ENCODE measurements around the gene GTPBP2. TPM values are rescaled to one million over a fixed set of nuclear protein-coding genes. Genes with fewer than 3 reads are reported as not detected.
A peak's percentile ranks its signal among the peaks of the same experiment; 100 is the strongest.

GTPBP2 gene
- polyA plus RNA-seq, 3 donors = 47.4 to 67.8 (median 65.4) TPM

DNA sequence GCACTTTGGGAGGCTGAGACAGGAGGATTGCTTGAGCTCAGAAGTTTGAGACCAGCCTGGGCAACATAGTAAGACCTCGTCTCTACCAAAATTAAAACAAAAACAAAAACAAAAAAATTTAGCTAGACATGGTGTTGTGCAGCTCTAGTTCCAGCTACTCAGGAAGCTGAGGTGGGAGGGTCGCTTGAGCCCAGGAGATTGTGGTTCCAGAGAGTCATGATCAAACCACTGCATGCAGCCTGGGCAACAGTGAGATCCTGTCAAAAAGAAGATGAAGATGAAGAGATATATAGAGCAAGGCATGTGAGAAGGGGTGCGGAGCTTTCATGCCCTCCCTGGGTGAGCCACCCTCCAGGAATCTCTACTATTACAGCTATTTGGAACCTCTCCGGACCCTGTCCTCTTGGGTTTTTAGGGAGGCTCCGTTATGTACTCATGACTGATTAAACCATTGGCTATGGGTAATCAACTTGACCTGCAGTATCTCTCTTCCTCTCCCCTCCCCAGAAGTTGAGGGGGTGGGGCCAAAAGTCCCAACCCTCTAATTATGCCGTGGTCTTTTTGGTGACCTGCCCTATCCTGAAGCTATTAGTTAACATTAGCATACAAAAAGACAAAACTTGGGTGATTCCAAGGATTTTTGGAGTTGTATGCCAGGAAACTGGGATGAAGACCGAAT is 44.0 kb downstream of the GTPBP2 start:
- no peak for DNase-seq

DNA sequence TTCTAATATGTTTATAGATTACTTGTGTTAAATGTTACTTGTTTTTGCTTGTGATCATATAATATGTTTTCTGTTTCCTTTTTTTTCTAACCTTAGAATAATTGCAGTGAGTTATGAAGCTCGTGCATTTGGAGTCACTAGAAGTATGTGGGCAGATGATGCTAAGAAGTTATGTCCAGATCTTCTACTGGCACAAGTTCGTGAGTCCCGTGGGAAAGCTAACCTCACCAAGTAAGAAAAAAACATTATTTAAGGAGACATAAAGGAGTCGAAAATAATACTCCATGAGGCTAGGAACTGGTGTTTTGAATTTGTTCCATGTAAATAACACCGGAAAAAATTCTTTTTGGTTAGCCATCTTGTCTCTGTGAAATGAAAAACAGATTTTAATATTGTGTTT is 46.2 kb downstream of the GTPBP2 start:
- DNase-seq = no peak

DNA sequence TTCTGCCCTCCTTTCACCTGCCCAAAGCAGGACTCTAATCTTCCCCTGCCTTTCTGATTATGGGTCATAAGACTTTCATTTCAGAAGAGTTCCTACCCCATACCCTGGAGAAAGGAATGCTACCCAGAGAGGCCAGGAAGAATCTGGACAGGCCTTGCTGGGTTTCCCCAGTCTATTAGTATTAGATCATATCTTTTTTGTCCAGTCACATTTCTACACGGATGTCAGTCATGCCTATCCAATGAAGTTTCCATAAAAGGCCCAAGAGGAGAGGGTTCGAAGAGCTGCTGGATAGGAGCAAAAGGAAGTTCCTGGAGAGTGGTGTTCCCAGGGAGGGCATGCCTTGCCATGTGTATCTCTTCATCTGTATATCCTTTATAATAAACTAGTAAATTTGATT is 49.9 kb downstream of the GTPBP2 start:
- peak; percentile 1 for DNase-seq

DNA sequence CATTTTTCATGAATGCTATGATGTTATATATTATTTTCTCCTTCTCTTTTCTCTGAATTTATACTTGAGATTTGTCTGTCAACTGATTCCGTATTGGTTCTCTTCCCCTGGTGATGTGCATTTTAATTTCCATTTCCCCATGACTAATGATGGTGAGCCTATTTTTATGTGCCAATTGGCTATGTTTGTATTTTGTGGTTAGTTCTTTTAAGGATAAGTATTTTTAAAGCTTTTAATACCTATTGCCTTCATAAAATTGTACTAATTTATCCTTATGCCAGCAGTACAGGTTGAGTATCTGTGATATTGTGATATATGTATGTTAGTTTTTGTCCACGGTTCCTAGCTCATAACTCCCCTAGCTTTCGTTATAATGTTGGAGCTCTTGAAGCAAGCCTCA is 50.3 kb downstream of the GTPBP2 start:
- DNase-seq = no peak

DNA sequence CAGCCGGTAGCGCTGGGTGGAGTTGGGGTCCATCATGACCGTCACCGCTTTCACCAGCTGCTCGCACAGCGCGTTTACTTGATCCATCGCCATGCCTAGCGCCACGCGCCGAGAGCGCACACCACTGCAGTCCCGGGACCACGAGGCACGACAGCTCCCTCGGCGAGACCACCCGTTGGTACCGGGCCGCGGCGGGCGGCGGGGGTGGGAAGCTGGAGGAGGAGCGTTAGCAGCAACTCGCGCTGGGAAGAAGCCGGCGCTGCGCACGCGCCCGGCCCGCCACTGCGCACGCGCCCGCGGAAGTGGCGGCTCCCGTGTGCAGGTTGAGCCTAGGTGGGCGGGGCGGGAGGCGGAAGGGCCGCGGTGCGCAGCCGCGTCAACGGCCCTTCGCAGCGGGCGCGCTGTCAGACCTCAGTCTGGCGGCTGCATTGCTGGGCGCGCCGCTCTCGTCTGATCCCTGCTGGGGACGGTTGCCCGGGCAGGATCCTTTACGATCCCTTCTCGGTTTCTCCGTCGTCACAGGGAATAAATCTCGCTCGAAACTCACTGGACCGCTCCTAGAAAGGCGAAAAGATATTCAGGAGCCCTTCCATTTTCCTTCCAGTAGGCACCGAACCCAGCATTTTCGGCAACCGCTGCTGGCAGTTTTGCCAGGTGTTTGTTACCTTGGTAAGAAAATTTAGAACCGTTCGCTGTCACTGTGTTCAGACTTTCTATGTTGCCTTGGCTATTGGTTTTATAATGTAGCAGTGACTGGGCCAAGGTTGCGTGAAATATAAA is 53.1 kb downstream of the GTPBP2 start, which contains the start of the genes POLH and XPO5:
POLH (plus strand) TSS at position 414 of the 780 bp plus-strand sequence. CDS start 6,135 bp downstream, outside the sequence.
XPO5 (minus strand) TSS at position 267 of the 780 bp plus-strand sequence; CDS start at position 93, 174 bp downstream.
- DNase-seq = peak; percentile 91

DNA sequence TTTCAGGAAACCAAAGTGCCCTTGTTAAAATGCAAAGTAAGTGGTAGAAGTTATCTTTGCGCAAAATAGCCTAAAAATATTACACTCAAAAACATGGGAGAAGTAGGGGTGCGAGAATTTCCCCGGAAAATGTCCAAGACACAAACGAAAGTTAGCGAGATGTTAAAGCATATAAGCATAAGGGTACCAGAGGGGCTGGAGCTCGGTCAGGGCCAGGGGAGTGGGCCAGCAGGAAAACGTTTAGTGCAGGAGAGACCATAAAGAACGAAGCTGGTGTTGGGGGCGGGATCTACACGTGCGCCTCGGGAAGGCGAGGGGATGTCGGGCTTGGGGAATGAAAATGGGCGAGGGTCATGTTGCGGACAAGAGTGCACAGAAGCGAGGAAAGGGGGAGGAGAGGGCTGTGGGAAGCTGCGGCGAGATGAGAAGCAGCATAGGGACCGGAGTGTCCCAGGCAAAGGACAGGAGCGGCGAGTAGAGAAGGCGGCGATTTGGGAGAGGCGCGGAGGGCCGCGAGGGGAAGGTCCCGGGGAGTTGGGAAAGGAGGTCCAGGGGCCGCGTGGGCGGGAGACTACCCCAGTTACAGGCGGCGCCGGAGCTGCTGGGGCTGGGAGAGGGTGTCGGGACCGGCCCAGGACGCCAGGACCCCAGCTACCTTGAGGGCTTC is 53.8 kb downstream of the GTPBP2 start:
- DNase-seq = peak; percentile 45

DNA sequence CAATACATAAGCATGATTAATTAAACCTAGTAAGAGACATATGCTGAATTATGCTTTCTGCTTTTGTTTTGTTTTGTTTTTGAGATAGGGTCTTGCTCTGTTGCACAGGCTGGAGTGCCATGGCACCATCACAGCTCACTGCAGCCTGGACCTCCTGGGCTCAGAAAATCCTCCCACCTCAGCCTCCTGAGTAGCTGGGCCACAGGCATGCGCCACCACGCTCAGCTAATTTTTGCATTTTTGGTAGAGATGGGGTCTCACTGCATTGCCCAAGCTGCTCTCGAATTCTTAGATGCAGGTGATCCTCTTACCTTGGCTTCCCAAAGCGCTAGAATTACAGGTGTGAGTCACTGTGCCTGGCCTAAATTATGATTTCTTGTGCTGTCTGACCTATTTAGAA is 57.0 kb downstream of the GTPBP2 start:
- no peak for DNase-seq

DNA sequence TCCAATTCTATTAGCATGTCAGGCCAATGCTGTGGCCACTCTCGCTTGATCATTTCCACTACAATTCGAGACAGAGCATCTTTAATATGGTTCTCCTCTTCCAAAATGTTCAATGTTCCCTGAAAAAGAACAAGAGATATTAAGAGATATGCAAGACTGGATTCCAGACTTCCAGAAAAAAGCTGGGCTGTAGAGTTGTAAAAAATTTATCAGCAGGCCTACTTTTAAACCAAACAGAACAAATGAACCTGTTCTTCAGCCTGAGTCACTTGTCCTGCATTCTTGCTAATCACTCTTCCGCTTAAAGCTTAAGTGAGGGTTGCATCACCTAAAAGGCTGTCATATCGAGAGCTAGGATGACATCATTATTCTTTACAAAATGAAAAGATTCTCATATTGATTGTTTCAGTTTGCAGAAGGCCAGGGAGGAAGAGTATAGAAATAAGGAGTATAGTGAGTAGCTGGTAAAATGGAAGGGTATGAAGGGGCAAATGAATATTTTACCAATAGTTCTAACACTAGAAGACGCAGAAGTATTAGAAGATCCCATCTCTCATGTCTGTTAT is 58.1 kb downstream of the GTPBP2 start:
- no peak for DNase-seq

Other genes starting within 250 kb of the GTPBP2 start
- gene ABCC10, start 201.7 kb downstream of the GTPBP2 start, polyA plus RNA-seq (ENCODE audit: insufficient read length in 3 of 3) = 10 to 100 TPM; 22.9 to 30.4 (median 28.9) TPM
- 1 to 10 TPM; 1.5 to 1.6 (median 1.6) TPM for gene DLK2, start 173.7 kb downstream of the GTPBP2 start, polyA plus RNA-seq (ENCODE audit: insufficient read length in 3 of 3)
- gene TJAP1, start 151.7 kb downstream of the GTPBP2 start, polyA plus RNA-seq (ENCODE audit: insufficient read length in 3 of 3) = 10 to 100 TPM; 35.1 to 46.0 (median 45.1) TPM
- gene LRRC73, start 118.9 kb downstream of the GTPBP2 start, polyA plus RNA-seq (ENCODE audit: insufficient read length in 3 of 3) = 1 to 10 TPM; 1.2 to 1.6 (median 1.4) TPM
- gene YIPF3, start 112.3 kb downstream of the GTPBP2 start, polyA plus RNA-seq (ENCODE audit: insufficient read length in 3 of 3) = 100 to 1,000 TPM; 140 to 164 (median 148) TPM
- 10 to 100 TPM; 39.8 to 43.8 (median 42.9) TPM for gene POLR1C, start 112.2 kb downstream of the GTPBP2 start, polyA plus RNA-seq (ENCODE audit: insufficient read length in 3 of 3)
- 10 to 100 TPM; 44.3 to 65.3 (median 60.6) TPM for gene XPO5, start 53.2 kb downstream of the GTPBP2 start, polyA plus RNA-seq (ENCODE audit: insufficient read length in 3 of 3)
- gene POLH, start 53.1 kb downstream of the GTPBP2 start, polyA plus RNA-seq (ENCODE audit: insufficient read length in 3 of 3) = 10 to 100 TPM; 18.6 to 29.0 (median 19.6) TPM
- gene MAD2L1BP, start 6.6 kb upstream of the GTPBP2 start, polyA plus RNA-seq (ENCODE audit: insufficient read length in 3 of 3) = 10 to 100 TPM; 25.9 to 30.3 (median 26.0) TPM
- 1 to 10 TPM; 1.6 to 1.9 (median 1.8) TPM for gene RSPH9, start 15.8 kb upstream of the GTPBP2 start, polyA plus RNA-seq (ENCODE audit: insufficient read length in 3 of 3)
- gene MRPS18A, start 58.5 kb upstream of the GTPBP2 start, polyA plus RNA-seq (ENCODE audit: insufficient read length in 3 of 3) = 10 to 100 TPM; 47.2 to 51.4 (median 50.9) TPM
- gene VEGFA, start 140.9 kb upstream of the GTPBP2 start, polyA plus RNA-seq (ENCODE audit: insufficient read length in 3 of 3) = 100 to 1,000 TPM; 276 to 405 (median 349) TPM

All from renal pelvis (tissue), 4 donors.